ENCODE data around the gene CMSS1. TPM values are rescaled to one million over a fixed set of nuclear protein-coding genes. Genes with fewer than 3 reads are reported as not detected.

The CMSS1 gene
- total RNA-seq, 4 donors from 2014 or later, result 23.2 to 89.5 (median 67.6) TPM

DNA sequence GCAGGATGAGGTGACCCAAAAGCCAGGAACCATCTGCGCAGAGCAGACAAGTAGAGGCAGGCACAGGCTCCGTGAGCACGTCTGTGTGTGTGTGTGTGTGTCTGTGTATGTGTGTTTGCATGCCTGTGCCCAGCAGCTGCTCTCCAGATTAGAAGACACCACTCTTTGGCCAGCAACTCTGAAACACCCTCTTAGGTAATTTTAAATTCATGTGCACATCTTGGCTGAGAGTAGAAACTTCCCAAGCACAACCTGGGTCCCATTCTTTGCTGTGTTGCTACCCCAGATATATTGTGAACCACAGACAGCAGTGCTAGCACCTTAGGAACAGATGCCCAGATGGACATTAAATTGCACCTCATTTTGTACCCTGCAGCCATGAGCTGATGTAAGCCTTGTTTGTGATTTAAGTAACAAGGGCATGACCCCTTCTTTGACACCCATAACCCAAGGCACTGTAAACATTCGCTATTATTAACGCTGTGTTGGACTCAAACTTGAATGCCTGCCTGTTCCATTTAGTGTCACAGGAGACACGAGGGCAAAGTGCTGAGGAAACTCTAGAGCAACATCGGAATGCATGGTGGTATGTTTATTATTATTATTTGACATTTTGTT lies 296.9 kb downstream of the CMSS1 start, which contains the start of gene FILIP1L:
TSS of gene FILIP1L (minus strand) at position 89 of the 618 bp plus-strand sequence.
- H3K4me1 ChIP-seq, result peaks cover 37 to 56% of the 10 kb centered on the region in 2 donors
- intact Hi-C loops (cut with DNase I; ENCODE audit: low total_unique reads), result loop anchor here (2.0 to 5.0 kb wide), 2 partner anchors 46 to 142 kb away; no protein-coding TSS in a partner anchor
- ATAC-seq, result peak; percentile 79 to 90

DNA sequence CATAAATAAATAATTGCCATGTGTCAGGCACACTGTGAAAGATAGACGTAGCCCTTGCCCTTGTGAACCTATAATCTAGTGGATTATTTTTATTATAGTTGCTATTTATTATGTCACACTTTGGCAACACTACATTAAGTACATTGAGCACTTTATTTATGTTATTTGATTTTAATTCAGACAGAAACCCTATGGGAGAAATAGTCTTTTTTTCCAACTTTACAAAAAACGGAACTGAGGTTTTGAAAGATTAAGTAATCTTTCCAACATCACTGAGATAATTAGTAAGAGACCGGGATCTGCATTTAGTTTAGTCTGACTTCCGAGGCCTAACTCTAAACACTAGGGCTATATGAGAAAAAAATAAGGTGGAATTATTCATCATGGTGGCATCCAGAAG lies 299.4 kb downstream of the CMSS1 start:
- H3K4me3 ChIP-seq, result no peak overlapping the region
- TF ChIP-seq POLR2A (IDR thresholded peaks at IDR 0.05) (no peak), CTCF (IDR thresholded peaks at IDR 0.05 in 4 of 5, conservative IDR thresholded peaks at IDR 0.05 in 1 of 5) (no peak)
- peaks cover 35 to 49% of the 10 kb centered on the region in 2 donors for H3K4me1 ChIP-seq
- H3K27me3 ChIP-seq, result no peaks in the 10 kb centered on the region
- H3K27ac ChIP-seq, result peak overlapping the region in 3 of 4 donors; percentile 84 to 92 (median 84)
- DNase-seq (no peak), ATAC-seq (no peak)
- H3K9me3 ChIP-seq, result no peaks in the 10 kb centered on the region
- intact Hi-C loops (cut with DNase I; ENCODE audit: low total_unique reads), result no loop called here
- no peaks in the 10 kb centered on the region for H3K36me3 ChIP-seq
- in situ Hi-C loops (cut with MboI; ENCODE audit: low sequenced_read_pairs in 4 of 4), result no loop called here

More for the DNA sequence above, 296.9 kb downstream of the CMSS1 start, which contains the start of gene FILIP1L:
- peak; percentile 74 to 87 for DNase-seq
- in situ Hi-C loops (cut with MboI; ENCODE audit: low sequenced_read_pairs in 4 of 4), result no loop called here
- peak within 1 kb of the TSS; percentile 84 to 92 (median 86) for H3K27ac ChIP-seq
- peak within 1 kb of the TSS; percentile 26 to 46 (median 34) for H3K4me3 ChIP-seq
- H3K36me3 ChIP-seq, result no peaks in the 10 kb centered on the region
- no peaks in the 10 kb centered on the region for H3K9me3 ChIP-seq
- TF ChIP-seq CTCF (IDR thresholded peaks at IDR 0.05 in 4 of 5, conservative IDR thresholded peaks at IDR 0.05 in 1 of 5) (no peak), POLR2A (IDR thresholded peaks at IDR 0.05) (peak in 1 of 2 donors; percentile 42)
- H3K27me3 ChIP-seq, result no peaks in the 10 kb centered on the region

GRCh38 chr3:100120012-100120411 lies 302.4 kb downstream of the CMSS1 start:
- H3K4me3 ChIP-seq, result peak overlapping the region in 1 of 4 donors; percentile 21
- TF ChIP-seq POLR2A (IDR thresholded peaks at IDR 0.05), result no peak
- no peak for TF ChIP-seq CTCF (IDR thresholded peaks at IDR 0.05 in 4 of 5, conservative IDR thresholded peaks at IDR 0.05 in 1 of 5)
- intact Hi-C loops (cut with DNase I; ENCODE audit: low total_unique reads) (loop anchor here (5.0 kb wide), 1 partner anchor 37 kb away; no protein-coding TSS in a partner anchor), in situ Hi-C loops (cut with MboI; ENCODE audit: low sequenced_read_pairs in 4 of 4) (no loop called here)
- H3K27me3 ChIP-seq, result no peaks in the 10 kb centered on the region
- peaks cover 50 to 57% of the 10 kb centered on the region in 2 donors for H3K4me1 ChIP-seq
- H3K27ac ChIP-seq, result peak overlapping the region; percentile 32 to 89 (median 77)
- H3K9me3 ChIP-seq, result no peaks in the 10 kb centered on the region
- H3K36me3 ChIP-seq, result no peaks in the 10 kb centered on the region
- DNase-seq (no peak), ATAC-seq (peak; percentile 67 to 74)

DNA sequence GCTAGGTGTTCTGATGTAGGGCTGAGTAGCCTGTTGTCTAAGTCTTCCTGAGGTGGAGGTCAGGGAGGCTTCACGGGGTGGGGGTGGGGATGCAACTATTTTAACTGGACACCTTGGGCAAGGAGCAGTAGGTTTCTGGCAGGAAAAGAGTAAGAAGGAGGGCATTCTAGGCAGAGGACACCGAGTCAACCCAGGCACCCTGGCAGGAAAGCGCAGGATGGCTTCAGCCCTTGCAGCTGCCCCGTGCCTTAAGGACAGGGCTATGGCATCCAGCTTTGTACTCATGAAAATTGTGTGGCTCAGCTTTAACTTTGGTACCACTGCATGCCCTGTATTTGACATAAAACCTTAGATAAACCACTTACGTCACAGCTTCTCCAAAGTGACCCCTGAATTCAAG lies 303.0 kb downstream of the CMSS1 start:
- ATAC-seq (peak; percentile 14 to 36), DNase-seq (peak in 1 of 2 donors; percentile 53)
- H3K27me3 ChIP-seq, result no peaks in the 10 kb centered on the region
- H3K9me3 ChIP-seq, result no peaks in the 10 kb centered on the region
- in situ Hi-C loops (cut with MboI; ENCODE audit: low sequenced_read_pairs in 4 of 4) (no loop called here), intact Hi-C loops (cut with DNase I; ENCODE audit: low total_unique reads) (loop anchor here (5.0 kb wide), 1 partner anchor 37 kb away; no protein-coding TSS in a partner anchor)
- H3K27ac ChIP-seq, result peak overlapping the region; percentile 32 to 89 (median 77)
- H3K4me3 ChIP-seq, result no peak overlapping the region
- H3K36me3 ChIP-seq, result no peaks in the 10 kb centered on the region
- H3K4me1 ChIP-seq, result peaks cover 53 to 63% of the 10 kb centered on the region in 2 donors
- TF ChIP-seq CTCF (IDR thresholded peaks at IDR 0.05 in 4 of 5, conservative IDR thresholded peaks at IDR 0.05 in 1 of 5), result no peak
- no peak for TF ChIP-seq POLR2A (IDR thresholded peaks at IDR 0.05)
